ENCODE measurements around the gene WFIKKN1.

Gene WFIKKN1

GRCh38 chr16:630815-631405 is at the start of gene WFIKKN1:
Gene WFIKKN1 (plus strand): TSS chr16:630985. CDS start chr16:631254, 269 bp downstream.
- H3K27me3 Mint-ChIP-seq: peaks cover 3% of the 10 kb centered on the region
- peaks cover 8% of the 10 kb centered on the region for H3K4me1 Mint-ChIP-seq
- no peak within 1 kb of the TSS for H3K27ac Mint-ChIP-seq
- H3K4me3 Mint-ChIP-seq: no peak within 1 kb of the TSS
- H3K36me3 Mint-ChIP-seq: peaks cover 3% of the 10 kb centered on the region
- CTCF ChIA-PET: no interaction called here
- H3K9me3 Mint-ChIP-seq: no peaks in the 10 kb centered on the region
- no peak for DNase-seq

GRCh38 chr16:582218-582613 is 48.6 kb upstream of the WFIKKN1 start:
- CTCF ChIA-PET: no interaction called here
- H3K4me3 Mint-ChIP-seq: no peak overlapping the region
- H3K36me3 Mint-ChIP-seq: no peaks in the 10 kb centered on the region
- DNase-seq: no peak
- peaks cover 4% of the 10 kb centered on the region for H3K27me3 Mint-ChIP-seq
- peaks cover 7% of the 10 kb centered on the region for H3K4me1 Mint-ChIP-seq
- no peaks in the 10 kb centered on the region for H3K9me3 Mint-ChIP-seq
- H3K27ac Mint-ChIP-seq: no peak overlapping the region

- H3K27me3 Mint-ChIP-seq: peaks cover 4% of the 10 kb centered on the region
- H3K4me1 Mint-ChIP-seq: peaks cover 10% of the 10 kb centered on the region
- no peak overlapping the region for H3K4me3 Mint-ChIP-seq
- DNase-seq: no peak
- CTCF ChIA-PET: no interaction called here
- H3K27ac Mint-ChIP-seq: no peak overlapping the region
- H3K9me3 Mint-ChIP-seq: no peaks in the 10 kb centered on the region
- peaks cover 2% of the 10 kb centered on the region for H3K36me3 Mint-ChIP-seq
Measured at GRCh38 chr16:582614-583331, 48.0 kb upstream of the WFIKKN1 start.

- Mint-ChIP-seq H3K27ac (no peak overlapping the region), H3K36me3 (peaks cover 2% of the 10 kb centered on the region), H3K9me3 (no peaks in the 10 kb centered on the region), H3K4me1 (peaks cover 14% of the 10 kb centered on the region), H3K27me3 (peaks cover 4% of the 10 kb centered on the region), H3K4me3 (no peak overlapping the region)
- no peak for DNase-seq
- CTCF ChIA-PET: no interaction called here
Measured at GRCh38 chr16:583470-583814, 47.3 kb upstream of the WFIKKN1 start.

- H3K36me3 Mint-ChIP-seq: peaks cover 2% of the 10 kb centered on the region
- no peak overlapping the region for H3K4me3 Mint-ChIP-seq
- peaks cover 4% of the 10 kb centered on the region for H3K27me3 Mint-ChIP-seq
- no peaks in the 10 kb centered on the region for H3K9me3 Mint-ChIP-seq
- CTCF ChIA-PET: no interaction called here
- DNase-seq: no peak
- H3K27ac Mint-ChIP-seq: no peak overlapping the region
- peaks cover 13% of the 10 kb centered on the region for H3K4me1 Mint-ChIP-seq
Measured at GRCh38 chr16:583815-584591, 46.8 kb upstream of the WFIKKN1 start.

- H3K36me3 Mint-ChIP-seq: peaks cover 2% of the 10 kb centered on the region
- no peak overlapping the region for H3K4me3 Mint-ChIP-seq
- CTCF ChIA-PET: interaction anchor here (1.3 kb wide), 1 partner anchor 8 kb away, joined by 3 read pairs; no protein-coding TSS in a partner anchor
- H3K9me3 Mint-ChIP-seq: no peaks in the 10 kb centered on the region
- DNase-seq: no peak
- peaks cover 10% of the 10 kb centered on the region for H3K4me1 Mint-ChIP-seq
- no peak overlapping the region for H3K27ac Mint-ChIP-seq
- peaks cover 4% of the 10 kb centered on the region for H3K27me3 Mint-ChIP-seq
Measured at GRCh38 chr16:585351-585750, 45.4 kb upstream of the WFIKKN1 start.

GRCh38 chr16:586047-586644 is 44.6 kb upstream of the WFIKKN1 start:
- no peak overlapping the region for H3K27ac Mint-ChIP-seq
- H3K36me3 Mint-ChIP-seq: peaks cover 2% of the 10 kb centered on the region
- peaks cover 17% of the 10 kb centered on the region for H3K4me1 Mint-ChIP-seq
- H3K27me3 Mint-ChIP-seq: peaks cover 4% of the 10 kb centered on the region
- no peak for DNase-seq
- CTCF ChIA-PET: interaction anchor here (1.3 kb wide), 1 partner anchor 9 kb away, joined by 3 read pairs; no protein-coding TSS in a partner anchor
- no peak overlapping the region for H3K4me3 Mint-ChIP-seq
- H3K9me3 Mint-ChIP-seq: no peaks in the 10 kb centered on the region

- Mint-ChIP-seq H3K27ac (peak overlapping the region; percentile 100), H3K27me3 (peaks cover 4% of the 10 kb centered on the region), H3K4me1 (peaks cover 23% of the 10 kb centered on the region), H3K36me3 (peaks cover 2% of the 10 kb centered on the region), H3K4me3 (peak overlapping the region; percentile 88), H3K9me3 (no peaks in the 10 kb centered on the region)
- DNase-seq: no peak
- CTCF ChIA-PET: interaction anchor here (0.6 to 1.3 kb wide), 2 partner anchors 10 to 147 kb away, joined by 3 read pairs; no protein-coding TSS in a partner anchor
Measured at GRCh38 chr16:586645-587590, 43.9 kb upstream of the WFIKKN1 start.

GRCh38 chr16:588639-588888 is 42.2 kb upstream of the WFIKKN1 start:
- Mint-ChIP-seq H3K27ac (peak overlapping the region; percentile 100), H3K27me3 (peaks cover 4% of the 10 kb centered on the region), H3K36me3 (peaks cover 2% of the 10 kb centered on the region), H3K9me3 (no peaks in the 10 kb centered on the region), H3K4me3 (peak overlapping the region; percentile 88), H3K4me1 (peaks cover 30% of the 10 kb centered on the region)
- CTCF ChIA-PET: interaction anchor here (0.7 kb wide), 1 partner anchor 196 kb away, joined by 3 read pairs; no protein-coding TSS in a partner anchor
- peak; percentile 72 for DNase-seq

- CTCF ChIA-PET: no interaction called here
- H3K27me3 Mint-ChIP-seq: peaks cover 4% of the 10 kb centered on the region
- peak overlapping the region; percentile 88 for H3K4me3 Mint-ChIP-seq
- peaks cover 2% of the 10 kb centered on the region for H3K36me3 Mint-ChIP-seq
- peaks cover 31% of the 10 kb centered on the region for H3K4me1 Mint-ChIP-seq
- peak; percentile 97 for DNase-seq
- H3K9me3 Mint-ChIP-seq: no peaks in the 10 kb centered on the region
- H3K27ac Mint-ChIP-seq: peak overlapping the region; percentile 100
Measured at GRCh38 chr16:588889-589657, 41.7 kb upstream of the WFIKKN1 start.

- peak within 1 kb of the TSS; percentile 88 for H3K4me3 Mint-ChIP-seq
- H3K9me3 Mint-ChIP-seq: no peaks in the 10 kb centered on the region
- peaks cover 33% of the 10 kb centered on the region for H3K4me1 Mint-ChIP-seq
- peaks cover 2% of the 10 kb centered on the region for H3K36me3 Mint-ChIP-seq
- peaks cover 4% of the 10 kb centered on the region for H3K27me3 Mint-ChIP-seq
- CTCF ChIA-PET: interaction anchor here (1.0 kb wide), 1 partner anchor 11 kb away, joined by 4 read pairs; no protein-coding TSS in a partner anchor
- peak within 1 kb of the TSS; percentile 99 for H3K27ac Mint-ChIP-seq
- peak; percentile 99 for DNase-seq
Measured at GRCh38 chr16:589658-590187, 41.1 kb upstream of the WFIKKN1 start, which contains the start of gene RAB40C. Gene RAB40C (plus strand): TSS chr16:590066. CDS start chr16:590292, 226 bp downstream.

GRCh38 chr16:590188-590814 is 40.5 kb upstream of the WFIKKN1 start:
- Mint-ChIP-seq H3K27ac (peak overlapping the region; percentile 64), H3K4me1 (peaks cover 33% of the 10 kb centered on the region), H3K27me3 (peaks cover 2% of the 10 kb centered on the region), H3K9me3 (no peaks in the 10 kb centered on the region), H3K36me3 (peaks cover 2% of the 10 kb centered on the region), H3K4me3 (peak overlapping the region; percentile 74)
- CTCF ChIA-PET: interaction anchor here (1.0 kb wide), 1 partner anchor 11 kb away, joined by 4 read pairs; no protein-coding TSS in a partner anchor
- DNase-seq: no peak
